GM19438 (cell line): ENCODE data around the gene FHL2.

Experiments used
- ATAC-seq: cut with Tn5 transposase; IDR thresholded peaks from one replicate; pipeline ENCODE4 v1.9.1; 2021; ENCODE audit warnings: low read depth; ENCODE audit not compliant: unreplicated experiment

The FHL2 gene

DNA sequence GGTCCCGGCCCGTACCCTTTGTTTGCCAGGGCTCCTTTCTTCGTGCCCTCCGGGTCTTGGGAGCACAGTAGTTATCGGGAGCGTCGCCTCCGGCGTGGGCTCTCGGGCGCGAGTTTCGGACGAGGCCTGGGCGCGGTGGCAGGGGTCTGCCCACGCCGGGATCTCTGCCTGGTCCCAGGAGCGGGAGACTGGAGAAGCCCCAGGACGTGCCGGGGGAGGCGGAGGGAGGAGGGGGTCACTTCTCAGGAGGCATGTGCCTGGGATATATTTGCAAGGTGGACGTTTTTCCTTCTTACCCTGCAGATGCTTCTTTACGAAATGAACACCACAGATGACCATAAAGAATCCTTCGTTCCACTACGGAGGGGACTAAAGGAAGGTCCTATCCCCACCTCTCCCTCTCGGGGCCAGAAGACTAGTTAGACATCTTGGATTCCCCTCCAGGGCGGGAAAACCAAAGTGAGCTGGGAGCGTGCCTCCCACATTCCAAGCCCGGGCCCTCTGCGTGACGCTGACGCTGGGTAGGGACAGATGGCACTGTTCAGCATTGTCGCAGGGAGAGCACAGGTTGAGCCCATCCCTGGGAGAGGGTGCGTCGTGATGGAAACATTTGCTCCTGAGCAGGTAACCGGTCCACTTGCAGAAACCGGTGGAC, 483 bp upstream of the FHL2 start:
- no peak for ATAC-seq

GRCh38 chr2:105397953-105398335, 907 bp downstream of the FHL2 start:
- no peak for ATAC-seq

DNA sequence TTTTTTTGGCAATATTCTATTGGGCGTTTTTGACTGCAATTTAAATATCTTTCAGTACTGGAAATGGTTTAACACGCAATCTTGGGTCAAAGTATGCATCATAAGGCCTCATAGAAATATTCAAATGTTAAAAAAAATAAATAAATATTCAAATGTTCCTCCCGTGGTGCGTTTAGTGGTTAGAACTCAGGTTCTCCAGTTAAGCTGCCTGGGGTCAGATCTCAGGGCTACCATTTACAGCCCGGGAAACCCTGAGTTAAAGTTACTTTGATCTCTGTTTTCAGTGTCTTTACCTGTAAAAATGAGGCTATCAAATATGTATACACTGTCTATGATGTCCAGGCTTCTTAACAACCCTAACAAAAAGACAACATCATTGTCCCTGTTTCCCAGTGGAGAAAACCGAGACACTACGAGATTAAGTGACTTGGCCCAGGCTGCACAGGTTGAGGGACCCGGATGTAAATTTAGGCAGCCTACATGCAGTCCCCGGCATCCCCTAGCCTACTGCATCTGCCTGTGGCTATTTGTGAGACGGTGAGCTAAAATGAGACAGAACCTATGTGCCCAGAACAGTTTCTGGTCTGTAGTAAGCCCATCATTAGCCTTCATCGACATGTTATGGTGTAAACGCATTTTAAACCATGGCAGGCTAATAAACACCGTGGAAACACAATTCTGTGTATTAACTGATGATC, 1.7 kb downstream of the FHL2 start:
- no peak for ATAC-seq

DNA sequence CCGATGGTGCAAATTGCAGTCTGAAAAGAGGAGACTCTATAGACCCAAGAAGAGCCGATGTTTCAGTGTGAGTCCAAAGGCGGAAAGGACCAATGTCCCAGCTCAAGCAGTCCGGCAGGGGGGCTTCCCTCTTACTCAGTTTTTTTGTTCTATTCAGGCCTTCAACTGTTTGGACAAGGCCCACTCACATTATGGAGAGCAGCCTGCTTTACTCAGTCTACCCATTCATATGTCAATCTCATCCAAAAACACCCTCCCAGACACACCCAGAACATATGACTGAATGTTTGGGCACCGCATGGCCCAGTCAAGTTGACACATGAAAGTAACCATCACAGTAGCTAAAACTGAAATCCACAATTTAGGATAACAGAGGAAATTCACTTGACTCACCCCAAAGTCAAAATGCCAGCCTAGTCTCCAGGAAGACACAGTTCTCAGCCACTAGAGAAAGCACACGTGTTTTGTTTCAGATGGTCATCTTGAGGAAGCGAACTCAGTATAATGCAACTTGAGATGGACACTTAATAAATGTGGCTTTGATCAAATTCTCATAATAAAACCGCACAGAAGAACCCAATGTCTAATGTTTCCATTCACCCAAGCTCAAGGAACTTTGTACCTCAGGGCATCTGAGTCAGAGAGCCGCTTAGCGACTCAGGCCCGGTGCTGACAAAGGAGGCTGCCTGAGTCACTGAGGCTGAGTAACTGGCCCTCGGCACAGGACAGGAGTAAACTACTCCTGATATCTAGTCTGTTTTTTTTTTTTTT, 2.4 kb downstream of the FHL2 start:
- ATAC-seq: no peak

DNA sequence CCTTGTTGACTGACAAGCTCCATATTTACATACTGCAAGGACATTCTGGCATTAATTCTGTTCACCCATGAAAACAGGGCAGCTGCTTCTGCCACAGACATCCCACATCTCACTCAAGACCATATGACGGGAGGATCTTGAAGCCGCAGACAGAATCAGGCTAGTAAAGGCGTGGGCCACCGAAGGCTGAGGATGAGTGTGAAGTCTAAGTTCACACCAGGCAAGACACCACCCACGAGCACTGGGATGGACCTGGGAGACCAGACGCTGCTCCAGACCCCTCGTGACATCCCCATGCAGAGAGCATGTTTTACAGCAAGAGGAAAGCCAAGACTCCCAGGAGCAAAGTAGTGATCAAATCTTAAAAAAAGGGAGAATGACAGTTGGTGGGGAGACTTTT, 3.2 kb downstream of the FHL2 start:
- no peak for ATAC-seq

GRCh38 chr2:105394951-105395611, 3.8 kb downstream of the FHL2 start:
- ATAC-seq: no peak

- ATAC-seq: no peak
Observed at GRCh38 chr2:105393373-105394055, 5.3 kb downstream of the FHL2 start.

DNA sequence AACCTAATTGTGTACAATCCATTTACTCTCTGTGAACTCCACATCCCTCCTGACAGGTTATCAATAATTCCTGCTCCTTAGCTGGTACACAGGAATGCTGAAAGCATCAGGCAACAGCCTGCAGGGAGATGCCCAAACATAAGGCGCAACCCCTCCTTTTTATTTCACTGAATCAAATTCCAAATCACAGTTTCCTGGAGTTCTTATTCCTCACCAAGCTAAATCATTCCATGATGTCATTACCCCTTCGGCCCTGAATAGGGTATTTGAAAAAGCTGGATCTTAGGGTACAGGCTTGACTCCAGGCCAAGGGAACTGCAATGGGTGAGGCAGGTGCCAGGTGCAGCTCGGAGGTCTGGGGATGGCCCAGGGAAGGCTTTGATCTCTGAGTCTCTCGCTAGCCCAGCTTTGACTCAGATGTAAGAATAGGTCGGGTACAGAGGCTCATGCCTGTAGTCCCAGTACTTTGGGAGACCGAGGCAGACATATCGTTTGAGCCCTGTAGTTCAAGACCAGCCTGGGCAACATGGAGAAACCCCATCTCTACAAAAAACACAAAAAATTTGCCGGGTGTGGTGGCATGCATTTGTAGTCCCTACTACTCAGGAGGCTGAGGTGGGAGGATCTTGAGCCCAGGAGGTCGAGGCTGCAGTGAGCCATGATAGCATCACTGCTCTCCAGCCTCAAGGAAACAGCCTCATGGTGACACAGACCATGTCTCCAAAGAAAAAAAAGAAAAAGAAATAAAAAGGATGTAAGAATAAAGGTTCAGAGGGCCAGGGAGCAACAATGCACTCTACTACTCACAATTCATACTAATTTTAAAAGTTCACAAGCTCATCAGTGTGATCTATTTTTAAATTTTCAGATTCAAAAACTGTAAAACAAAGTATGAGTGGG, 6.8 kb downstream of the FHL2 start:
- no peak for ATAC-seq

DNA sequence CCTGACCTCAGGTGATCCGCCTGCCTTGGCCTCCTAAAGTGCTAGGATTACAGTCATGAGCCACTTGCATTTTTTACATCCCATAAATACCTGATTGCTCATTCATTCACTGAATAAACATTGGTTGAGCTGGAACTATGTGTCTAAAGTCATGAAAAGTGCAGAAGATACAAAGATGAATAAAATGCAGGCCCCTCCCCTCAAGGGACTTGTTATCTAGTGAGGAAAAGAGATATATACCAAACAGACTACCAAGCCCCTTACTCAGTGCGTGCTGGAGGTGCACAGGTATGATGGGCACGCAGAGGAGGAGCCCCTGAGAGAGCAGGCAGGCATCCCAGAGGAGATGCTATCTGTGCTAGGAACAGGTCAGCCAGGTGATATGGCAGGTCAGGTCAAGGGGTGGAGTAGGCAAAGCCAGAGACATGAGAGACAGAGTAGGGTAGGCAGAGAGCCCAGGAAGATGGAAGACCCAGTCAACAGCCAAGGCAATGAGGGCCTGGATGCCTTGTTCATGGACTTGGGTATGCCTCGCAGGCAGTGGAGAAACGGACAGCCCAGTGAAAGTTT, 7.7 kb downstream of the FHL2 start:
- ATAC-seq: no peak

GRCh38 chr2:105390454-105390853, 8.4 kb downstream of the FHL2 start:
- no peak for ATAC-seq

- no peak for ATAC-seq
Observed at GRCh38 chr2:105388971-105389381, 9.9 kb downstream of the FHL2 start.

GRCh38 chr2:105387225-105387624, 11.6 kb downstream of the FHL2 start:
- no peak for ATAC-seq

DNA sequence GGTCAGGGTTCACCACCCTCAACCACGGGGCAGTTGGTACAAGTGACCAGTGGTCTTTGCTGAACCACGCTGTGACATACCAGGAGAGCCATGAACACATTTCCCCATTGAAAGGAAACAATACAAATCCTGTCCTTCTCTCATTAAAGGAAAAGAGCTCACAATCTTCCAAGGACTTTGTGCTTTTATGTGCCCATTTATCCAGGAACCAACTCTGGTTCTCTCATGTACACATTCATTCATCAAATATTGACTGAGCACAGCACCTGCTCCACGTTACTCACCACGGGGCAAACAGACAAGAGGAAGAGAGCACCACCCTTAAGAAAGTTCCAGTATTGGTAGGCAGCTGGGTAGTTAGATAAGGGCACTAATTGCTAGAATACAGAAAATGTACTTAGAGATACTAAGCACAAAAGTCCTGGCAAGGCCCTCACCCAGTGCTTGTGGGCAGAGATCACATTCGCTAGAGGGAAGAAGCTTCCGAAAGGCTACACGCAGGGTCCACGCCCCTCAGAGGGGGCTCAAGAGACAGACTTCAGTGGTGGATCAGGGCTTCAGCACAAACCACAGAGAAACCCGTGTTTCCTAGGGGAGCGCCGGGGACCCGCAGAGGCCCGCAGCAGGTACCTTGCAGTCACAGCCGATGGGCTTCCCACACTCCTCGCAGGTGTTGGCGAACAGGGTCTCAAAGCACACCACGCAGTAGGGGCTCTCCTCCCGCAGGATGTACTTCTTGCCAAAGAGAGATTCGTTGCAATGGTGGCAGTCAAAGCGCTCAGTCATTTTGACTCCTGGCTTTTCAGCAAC, 12.9 kb downstream of the FHL2 start:
- no peak for ATAC-seq

DNA sequence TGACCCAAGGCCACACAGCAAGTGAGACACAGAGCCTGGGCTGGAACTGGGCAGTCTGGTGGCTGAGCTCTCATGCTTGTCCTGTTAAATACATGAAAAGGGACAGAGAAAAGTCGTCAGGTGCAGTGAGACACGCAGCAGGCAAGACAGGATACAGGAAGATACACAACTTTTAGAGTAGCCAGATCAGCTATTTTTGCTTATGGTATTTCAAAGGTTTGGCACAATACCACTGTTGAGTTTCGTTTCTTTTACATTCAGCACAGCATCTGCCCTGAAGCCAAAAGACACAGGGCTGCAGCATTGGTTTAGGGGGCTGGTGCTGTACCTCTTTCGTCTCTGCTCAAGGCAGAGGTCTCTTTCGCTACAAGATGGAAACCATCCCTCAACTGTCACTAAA, 14.0 kb downstream of the FHL2 start:
- no peak for ATAC-seq

- no peak for ATAC-seq
Observed at GRCh38 chr2:105384216-105384615, 14.6 kb downstream of the FHL2 start.

- no peak for ATAC-seq
Observed at GRCh38 chr2:105383432-105384166, 15.3 kb downstream of the FHL2 start.

GRCh38 chr2:105382177-105382576, 16.7 kb downstream of the FHL2 start:
- no peak for ATAC-seq
